Skeletal muscle satellite cell (primary cell): ENCODE results near the gene DYSF.

ENCODE experiments used
- H3K27me3 ChIP-seq: 2 replicates; pipeline ENCODE4 v1.7.0; 2013; ENCODE audit warnings: low read length; ENCODE audit not compliant: control insufficient read depth, insufficient read depth
- H3K36me3 ChIP-seq: 2 replicates; pipeline ENCODE4 v1.7.0; 2013; ENCODE audit warnings: mild to moderate bottlenecking, control low read depth, low read length; ENCODE audit not compliant: insufficient read depth
- H3K4me1 ChIP-seq: 2 replicates; pipeline ENCODE4 v1.7.0; 2013; ENCODE audit warnings: low read length; ENCODE audit not compliant: control insufficient read depth, insufficient read depth
- H3K4me2 ChIP-seq: 2 replicates; pipeline ENCODE4 v1.7.0; 2013; ENCODE audit warnings: mild to moderate bottlenecking, low read length
- H3K4me3 ChIP-seq: 2 replicates; pipeline ENCODE4 v1.7.0; 2013; ENCODE audit warnings: low read length
- H3K9ac ChIP-seq: 2 replicates; pipeline ENCODE4 v1.7.0; 2013; ENCODE audit warnings: mild to moderate bottlenecking, low read depth, low read length, moderate library complexity
- H3K9me3 ChIP-seq: replicated peaks from 2 replicates; pipeline ENCODE4 v1.7.0; 2013; ENCODE audit warnings: mild to moderate bottlenecking, control low read depth, low read length

Gene DYSF

DNA sequence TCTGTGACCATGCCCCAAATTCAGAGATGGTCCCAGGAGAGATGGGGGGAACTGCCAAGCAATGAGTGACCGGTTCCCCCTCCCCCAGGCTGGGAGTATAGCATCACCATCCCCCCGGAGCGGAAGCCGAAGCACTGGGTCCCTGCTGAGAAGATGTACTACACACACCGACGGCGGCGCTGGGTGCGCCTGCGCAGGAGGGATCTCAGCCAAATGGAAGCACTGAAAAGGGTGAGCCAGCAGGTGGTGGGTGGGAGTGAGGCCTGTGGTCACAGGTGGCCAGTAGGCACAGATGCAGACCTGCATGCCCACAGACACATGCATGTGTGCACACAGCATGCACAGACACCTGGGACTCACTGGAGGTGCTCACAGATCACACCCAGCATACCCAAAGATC lies 117.2 kb downstream of the DYSF start:
- H3K36me3 ChIP-seq = peaks cover 2% of the 10 kb centered on the region
- no peaks in the 10 kb centered on the region for H3K4me1 ChIP-seq
- no peak overlapping the region for H3K4me2 ChIP-seq
- H3K27me3 ChIP-seq = no peaks in the 10 kb centered on the region
- H3K9me3 ChIP-seq = no peaks in the 10 kb centered on the region
- H3K9ac ChIP-seq = no peak overlapping the region
- H3K4me3 ChIP-seq = no peak overlapping the region

DNA sequence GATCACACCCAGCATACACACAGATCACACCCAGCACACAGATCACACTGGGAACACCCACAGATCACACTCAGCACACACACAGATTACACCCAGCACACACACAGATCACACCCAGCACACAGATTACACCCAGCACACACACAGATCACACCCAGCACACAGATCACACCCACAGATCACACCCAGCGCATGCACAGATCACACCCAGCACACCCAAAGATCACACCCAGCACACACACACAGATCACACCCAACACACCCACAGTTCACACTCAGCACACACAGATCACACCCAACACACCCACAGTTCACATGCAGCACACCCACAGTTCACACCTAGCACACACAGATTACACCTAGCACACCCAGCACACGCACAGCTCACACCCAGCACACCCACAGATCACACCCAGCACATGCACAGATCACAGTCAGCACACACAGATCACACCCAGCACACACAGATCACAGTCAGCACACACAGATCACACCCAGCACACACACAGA lies 117.6 kb downstream of the DYSF start:
- Histone ChIP-seq H3K9ac (no peak overlapping the region), H3K9me3 (no peaks in the 10 kb centered on the region), H3K4me1 (no peaks in the 10 kb centered on the region), H3K4me2 (no peak overlapping the region), H3K27me3 (no peaks in the 10 kb centered on the region), H3K36me3 (peaks cover 2% of the 10 kb centered on the region), H3K4me3 (no peak overlapping the region)

DNA sequence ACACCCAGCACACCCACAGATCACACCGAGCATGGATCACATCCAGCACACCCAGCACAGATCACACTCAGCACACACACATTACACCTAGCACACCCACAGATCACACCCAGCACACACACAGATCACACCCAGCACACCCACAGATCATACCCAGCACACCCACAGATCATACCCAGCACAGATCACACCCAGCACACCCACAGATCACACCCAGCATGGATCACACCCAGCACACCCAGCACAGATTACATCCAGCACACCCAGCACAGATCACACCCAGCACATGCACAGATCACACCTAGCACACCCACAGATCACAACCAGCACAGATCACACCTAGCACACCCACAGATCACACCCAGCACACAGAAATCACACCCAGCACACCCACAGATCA lies 118.6 kb downstream of the DYSF start:
- no peak overlapping the region for H3K9ac ChIP-seq
- peaks cover 2% of the 10 kb centered on the region for H3K36me3 ChIP-seq
- H3K27me3 ChIP-seq = no peaks in the 10 kb centered on the region

DNA sequence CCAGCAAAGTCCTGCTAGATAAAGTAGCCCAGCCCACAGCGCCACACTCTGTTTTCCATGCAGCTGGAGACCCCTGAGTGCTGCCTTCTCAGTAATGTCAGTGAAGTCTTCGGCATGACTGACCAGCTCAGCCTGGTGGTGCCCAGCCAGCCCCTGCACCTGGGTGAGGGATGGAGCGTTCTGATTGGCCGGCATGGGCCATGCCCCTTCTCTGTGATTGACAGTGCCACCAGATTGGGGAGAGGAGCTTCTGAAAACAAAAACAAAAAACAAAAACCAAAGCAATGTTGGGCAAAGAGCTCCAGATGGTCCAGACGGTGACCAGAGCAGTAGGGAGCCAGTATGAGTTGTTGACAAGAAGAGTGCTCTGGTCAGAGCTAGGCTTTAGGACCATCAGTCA lies 122.6 kb downstream of the DYSF start:
- Histone ChIP-seq H3K4me2 (no peak overlapping the region), H3K9me3 (no peaks in the 10 kb centered on the region), H3K4me3 (no peak overlapping the region), H3K27me3 (peaks cover 3% of the 10 kb centered on the region), H3K36me3 (peaks cover 2% of the 10 kb centered on the region), H3K9ac (no peak overlapping the region), H3K4me1 (no peaks in the 10 kb centered on the region)

More for the DNA sequence above, 118.6 kb downstream of the DYSF start:
- no peak overlapping the region for H3K4me2 ChIP-seq
- H3K9me3 ChIP-seq = no peaks in the 10 kb centered on the region
- H3K4me3 ChIP-seq = no peak overlapping the region
- H3K4me1 ChIP-seq = no peaks in the 10 kb centered on the region

DNA sequence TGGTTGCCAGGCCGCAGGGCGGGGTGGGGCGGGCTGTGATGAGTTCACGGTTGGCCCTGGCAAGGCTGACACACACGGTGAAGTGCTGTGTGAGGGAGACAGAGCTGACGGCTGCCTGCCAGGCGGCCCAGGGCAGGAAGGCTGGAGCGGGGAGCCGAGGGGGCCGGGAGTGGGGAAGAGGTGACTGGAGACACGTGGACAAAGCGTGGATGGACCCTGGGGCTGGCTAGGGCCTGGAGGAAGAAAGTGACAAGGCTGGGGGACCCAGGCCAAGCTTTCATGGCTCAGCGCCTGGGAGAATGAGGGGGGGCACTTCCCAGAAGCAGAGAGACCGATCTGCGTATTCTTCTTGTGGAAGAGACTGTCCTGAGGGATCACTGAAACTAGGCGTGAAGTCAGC lies 123.2 kb downstream of the DYSF start:
- no peaks in the 10 kb centered on the region for H3K36me3 ChIP-seq
- peaks cover 3% of the 10 kb centered on the region for H3K27me3 ChIP-seq
- no peak overlapping the region for H3K4me3 ChIP-seq
- no peaks in the 10 kb centered on the region for H3K4me1 ChIP-seq
- H3K4me2 ChIP-seq = no peak overlapping the region
- H3K9me3 ChIP-seq = no peaks in the 10 kb centered on the region
- no peak overlapping the region for H3K9ac ChIP-seq

DNA sequence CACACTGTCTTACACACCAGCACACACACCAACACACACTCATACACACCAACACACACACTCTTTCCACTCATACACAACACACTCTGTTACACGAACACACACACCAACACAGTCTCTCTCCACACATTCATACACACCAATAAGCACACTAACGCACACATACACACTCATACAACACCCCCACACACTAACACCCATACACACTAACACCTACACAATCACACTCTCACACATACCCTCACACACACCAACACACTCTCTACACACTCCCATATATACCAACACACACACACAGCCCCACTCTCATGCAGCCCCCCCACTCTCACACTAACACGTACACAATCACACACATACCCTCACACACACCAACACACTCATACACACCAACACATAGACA lies 123.8 kb downstream of the DYSF start:
- Histone ChIP-seq H3K4me1 (no peaks in the 10 kb centered on the region), H3K4me2 (no peak overlapping the region), H3K4me3 (no peak overlapping the region), H3K36me3 (no peaks in the 10 kb centered on the region), H3K9ac (no peak overlapping the region), H3K27me3 (peaks cover 3% of the 10 kb centered on the region), H3K9me3 (no peaks in the 10 kb centered on the region)

DNA sequence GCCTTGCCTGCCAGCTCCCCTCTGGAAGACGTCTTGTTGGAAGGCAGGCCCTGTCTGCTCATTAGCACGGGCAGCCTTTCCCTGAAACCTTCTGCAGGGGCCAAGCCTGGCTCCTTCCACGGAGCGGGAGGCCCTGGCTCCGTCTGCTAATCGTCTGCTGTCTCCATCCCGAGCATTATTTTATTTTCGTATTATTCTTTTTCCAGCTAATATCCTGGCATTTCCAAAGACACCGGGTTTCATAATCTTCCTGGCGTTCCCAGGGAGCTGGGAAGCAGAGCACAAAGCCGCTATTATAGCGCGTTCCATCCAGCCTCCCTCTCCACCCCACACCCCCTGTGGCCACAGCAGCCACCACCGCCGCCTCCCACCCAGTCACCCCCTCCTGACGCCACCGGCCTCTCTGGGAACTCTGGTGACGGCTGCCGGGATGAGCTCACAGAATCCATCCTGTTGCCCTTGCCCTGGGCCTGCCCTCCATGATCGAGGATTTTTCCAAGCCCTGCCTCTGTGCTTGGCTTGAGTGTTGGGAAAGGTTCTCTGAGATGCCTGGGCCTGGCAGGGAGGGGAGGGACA lies 125.5 kb downstream of the DYSF start:
- no peak overlapping the region for H3K4me3 ChIP-seq
- no peaks in the 10 kb centered on the region for H3K36me3 ChIP-seq
- peaks cover 3% of the 10 kb centered on the region for H3K4me1 ChIP-seq
- peaks cover 3% of the 10 kb centered on the region for H3K27me3 ChIP-seq
- no peak overlapping the region for H3K9ac ChIP-seq
- H3K4me2 ChIP-seq = no peak overlapping the region
- no peaks in the 10 kb centered on the region for H3K9me3 ChIP-seq

DNA sequence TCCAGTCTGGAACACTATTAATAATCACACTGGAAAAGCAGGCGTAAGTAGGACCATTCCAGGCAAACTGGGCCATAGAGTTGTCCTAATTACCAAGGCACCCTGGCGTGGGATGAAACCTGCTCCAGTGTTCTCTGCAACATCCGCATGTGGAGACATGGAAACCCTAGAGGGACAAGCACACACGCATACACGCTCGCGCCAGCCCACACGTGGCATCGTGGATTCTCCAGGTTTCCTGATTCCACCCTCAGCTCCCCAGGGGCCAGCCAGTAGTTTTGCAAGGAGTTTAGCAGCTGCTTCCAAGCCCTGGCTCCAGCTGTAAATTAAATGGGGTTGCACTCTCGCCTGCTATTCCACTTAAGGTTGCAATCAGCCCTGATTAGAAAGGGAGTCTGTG lies 127.7 kb downstream of the DYSF start:
- H3K4me3 ChIP-seq = no peak overlapping the region
- H3K4me2 ChIP-seq = no peak overlapping the region
- peaks cover 3% of the 10 kb centered on the region for H3K4me1 ChIP-seq
- H3K27me3 ChIP-seq = peaks cover 3% of the 10 kb centered on the region
- no peaks in the 10 kb centered on the region for H3K9me3 ChIP-seq
- H3K9ac ChIP-seq = no peak overlapping the region
- no peaks in the 10 kb centered on the region for H3K36me3 ChIP-seq

DNA sequence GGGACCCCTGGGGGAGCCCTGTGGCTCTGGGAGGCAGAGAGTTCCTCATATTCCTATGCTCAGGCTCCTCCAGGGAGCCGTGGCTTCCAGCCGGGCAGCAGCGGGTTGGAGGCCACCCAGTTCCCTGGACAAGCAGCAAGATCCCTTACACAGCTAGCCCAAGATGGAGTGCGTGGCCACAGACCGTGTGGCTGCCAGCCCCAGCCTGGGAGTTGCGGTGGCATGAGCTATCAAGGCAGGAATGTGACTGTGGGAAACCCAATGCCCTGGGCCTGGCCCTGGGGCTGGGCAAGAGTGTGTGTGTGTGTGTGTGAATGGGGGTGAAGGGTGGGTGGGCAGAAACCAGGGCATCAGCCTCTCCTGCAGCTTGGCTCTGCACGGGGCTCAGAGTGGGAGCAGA lies 130.5 kb downstream of the DYSF start:
- Histone ChIP-seq H3K36me3 (no peaks in the 10 kb centered on the region), H3K4me1 (peaks cover 3% of the 10 kb centered on the region), H3K4me2 (no peak overlapping the region), H3K27me3 (peaks cover 7% of the 10 kb centered on the region), H3K4me3 (no peak overlapping the region), H3K9ac (no peak overlapping the region), H3K9me3 (no peaks in the 10 kb centered on the region)

DNA sequence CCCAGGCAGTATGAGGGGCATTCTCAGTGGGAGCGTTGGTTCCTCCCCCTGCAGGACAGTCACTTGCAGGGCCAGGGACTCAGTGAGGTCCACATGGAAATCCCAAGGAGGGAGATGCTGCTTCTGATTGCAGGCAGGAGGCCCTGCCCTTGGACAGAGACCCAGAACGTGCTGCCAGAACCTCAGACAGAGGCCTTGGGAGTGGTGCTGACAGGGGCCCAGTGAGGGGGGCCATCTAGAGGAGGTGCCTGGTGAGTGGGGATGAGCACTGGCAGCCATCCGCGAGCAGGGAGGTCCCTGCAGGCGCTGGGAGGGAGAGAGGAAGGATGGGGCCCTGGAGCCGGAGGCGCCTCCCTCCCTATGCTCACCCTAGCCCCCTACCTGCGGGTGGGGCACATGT lies 133.1 kb downstream of the DYSF start:
- H3K36me3 ChIP-seq = no peaks in the 10 kb centered on the region
- H3K9ac ChIP-seq = no peak overlapping the region
- H3K4me1 ChIP-seq = peaks cover 3% of the 10 kb centered on the region
- no peak overlapping the region for H3K4me2 ChIP-seq
- H3K4me3 ChIP-seq = no peak overlapping the region
- peaks cover 4% of the 10 kb centered on the region for H3K27me3 ChIP-seq
- no peaks in the 10 kb centered on the region for H3K9me3 ChIP-seq

DNA sequence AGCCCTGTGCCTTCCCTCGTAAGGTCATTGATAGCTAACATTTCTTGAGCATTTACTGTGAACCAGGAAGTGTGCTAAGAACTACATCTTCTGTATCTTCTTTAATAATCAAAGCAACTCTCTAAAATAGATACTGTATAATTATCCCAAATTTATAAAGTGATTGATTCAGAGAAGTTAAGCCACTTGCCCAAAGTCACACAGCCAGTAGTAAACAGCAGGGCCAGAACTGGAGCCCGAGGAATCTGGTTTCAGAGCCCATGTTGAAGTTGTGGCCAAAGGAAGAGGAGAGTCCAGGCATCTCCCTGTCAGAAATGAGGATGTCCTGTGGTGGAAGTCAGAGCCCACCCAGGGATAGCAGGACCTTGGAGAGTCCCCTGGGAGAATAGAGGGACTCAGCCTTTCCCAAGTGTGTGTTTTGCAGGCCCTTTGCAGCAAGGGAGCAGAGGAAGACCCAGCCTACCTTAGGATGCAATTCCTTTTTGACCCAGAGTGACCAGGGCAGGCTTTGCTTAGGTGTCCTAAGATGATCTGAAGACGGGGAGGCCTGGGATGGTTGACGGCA lies 134.2 kb downstream of the DYSF start:
- Histone ChIP-seq H3K27me3 (peaks cover 4% of the 10 kb centered on the region), H3K9me3 (no peaks in the 10 kb centered on the region), H3K4me2 (no peak overlapping the region), H3K4me1 (peaks cover 8% of the 10 kb centered on the region), H3K36me3 (no peaks in the 10 kb centered on the region), H3K4me3 (no peak overlapping the region), H3K9ac (no peak overlapping the region)

DNA sequence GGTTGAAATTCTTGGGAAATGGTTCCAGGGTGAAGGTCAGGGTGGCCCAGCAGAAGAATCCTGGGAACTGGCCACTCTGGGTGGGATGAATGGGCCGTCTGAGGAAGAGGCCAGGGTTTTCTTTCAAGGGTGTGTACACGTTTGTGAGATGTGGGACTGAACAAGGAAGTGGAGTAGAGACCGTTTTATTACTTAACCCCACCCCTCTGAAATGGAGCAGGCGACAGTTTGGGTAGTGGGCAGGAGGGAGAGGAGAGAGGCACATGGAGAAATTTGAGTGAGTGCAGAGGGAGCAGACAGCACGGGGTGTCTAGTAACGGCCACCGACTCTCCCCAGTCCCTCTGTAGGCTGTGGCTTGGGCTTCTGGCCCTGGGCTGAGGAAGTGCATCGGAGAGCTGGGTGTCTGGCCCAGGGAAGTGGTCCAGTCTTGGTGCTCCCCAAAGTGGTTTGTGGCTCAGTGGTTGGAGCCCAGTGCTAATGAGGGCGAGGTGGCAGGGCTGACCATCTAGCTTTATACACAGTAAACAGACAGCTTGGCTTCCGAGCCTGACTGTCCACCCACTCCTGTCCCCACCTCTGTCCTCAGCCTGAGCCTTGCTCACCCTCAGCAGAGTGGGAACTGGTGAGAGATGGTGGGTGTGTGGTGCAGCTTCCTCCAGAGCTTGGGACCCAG lies 135.3 kb downstream of the DYSF start:
- Histone ChIP-seq H3K9me3 (no peaks in the 10 kb centered on the region), H3K4me2 (no peak overlapping the region), H3K27me3 (peaks cover 4% of the 10 kb centered on the region), H3K4me1 (peaks cover 7% of the 10 kb centered on the region), H3K36me3 (no peaks in the 10 kb centered on the region), H3K9ac (no peak overlapping the region), H3K4me3 (no peak overlapping the region)
